Measurements from ENCODE around the gene SGTA. TPM values are rescaled to one million over a fixed set of nuclear protein-coding genes. Genes with fewer than 3 reads are reported as not detected.

Gene SGTA
- total RNA-seq, 4 donors from 2014 or later: 32.7 to 50.4 (median 36.7) TPM

DNA sequence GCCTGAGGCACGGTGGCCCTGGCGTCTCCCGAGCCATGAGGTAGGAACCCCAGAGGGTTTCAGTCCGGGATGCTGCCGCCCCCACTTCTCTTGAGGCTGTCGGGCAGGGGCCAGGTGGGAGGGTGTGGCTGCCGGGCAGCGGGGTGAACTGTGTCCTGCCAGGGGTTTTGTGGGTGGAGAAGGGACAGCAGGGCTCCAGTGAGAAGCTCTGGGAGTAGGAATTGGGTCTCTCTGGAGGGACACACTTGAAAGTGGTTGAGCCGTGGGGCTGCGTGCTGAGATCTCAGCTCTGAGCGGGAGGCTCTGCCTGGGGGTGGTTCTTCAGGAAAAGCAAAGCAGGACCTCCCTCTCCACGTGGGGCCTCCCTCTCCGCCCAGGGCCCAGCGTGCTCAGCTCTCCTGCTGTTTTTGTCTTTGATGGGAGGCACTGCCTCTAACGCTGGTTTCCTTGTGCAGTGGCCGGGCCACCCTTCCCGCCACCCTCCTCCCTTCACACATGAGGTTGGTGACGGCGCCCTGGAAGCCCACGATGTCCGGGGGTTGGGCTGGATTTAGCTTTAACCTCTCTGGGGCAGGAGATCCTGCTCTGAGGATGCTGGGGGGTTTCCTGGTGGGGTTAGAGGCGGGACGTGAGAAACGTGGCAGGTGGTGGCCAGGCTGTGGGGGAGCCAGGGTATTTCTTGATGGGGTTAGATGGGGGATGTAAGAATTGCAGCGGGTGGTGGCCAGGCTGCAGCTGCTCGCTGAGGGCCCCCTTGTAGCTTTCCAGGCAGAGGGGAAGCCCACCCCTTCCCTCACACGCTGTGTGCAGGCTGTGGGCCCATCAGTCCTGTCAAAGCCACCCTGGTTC lies 21.3 kb upstream of the SGTA start:
- DNase-seq (ENCODE audit: low spot score) (no peak), ATAC-seq (ENCODE audit: low FRiP score) (no peak)
- TF ChIP-seq, protein P1, sequence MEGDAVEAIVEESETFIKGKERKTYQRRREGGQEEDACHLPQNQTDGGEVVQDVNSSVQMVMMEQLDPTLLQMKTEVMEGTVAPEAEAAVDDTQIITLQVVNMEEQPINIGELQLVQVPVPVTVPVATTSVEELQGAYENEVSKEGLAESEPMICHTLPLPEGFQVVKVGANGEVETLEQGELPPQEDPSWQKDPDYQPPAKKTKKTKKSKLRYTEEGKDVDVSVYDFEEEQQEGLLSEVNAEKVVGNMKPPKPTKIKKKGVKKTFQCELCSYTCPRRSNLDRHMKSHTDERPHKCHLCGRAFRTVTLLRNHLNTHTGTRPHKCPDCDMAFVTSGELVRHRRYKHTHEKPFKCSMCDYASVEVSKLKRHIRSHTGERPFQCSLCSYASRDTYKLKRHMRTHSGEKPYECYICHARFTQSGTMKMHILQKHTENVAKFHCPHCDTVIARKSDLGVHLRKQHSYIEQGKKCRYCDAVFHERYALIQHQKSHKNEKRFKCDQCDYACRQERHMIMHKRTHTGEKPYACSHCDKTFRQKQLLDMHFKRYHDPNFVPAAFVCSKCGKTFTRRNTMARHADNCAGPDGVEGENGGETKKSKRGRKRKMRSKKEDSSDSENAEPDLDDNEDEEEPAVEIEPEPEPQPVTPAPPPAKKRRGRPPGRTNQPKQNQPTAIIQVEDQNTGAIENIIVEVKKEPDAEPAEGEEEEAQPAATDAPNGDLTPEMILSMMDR (IDR thresholded peaks at IDR 0.05): no peak

DNA sequence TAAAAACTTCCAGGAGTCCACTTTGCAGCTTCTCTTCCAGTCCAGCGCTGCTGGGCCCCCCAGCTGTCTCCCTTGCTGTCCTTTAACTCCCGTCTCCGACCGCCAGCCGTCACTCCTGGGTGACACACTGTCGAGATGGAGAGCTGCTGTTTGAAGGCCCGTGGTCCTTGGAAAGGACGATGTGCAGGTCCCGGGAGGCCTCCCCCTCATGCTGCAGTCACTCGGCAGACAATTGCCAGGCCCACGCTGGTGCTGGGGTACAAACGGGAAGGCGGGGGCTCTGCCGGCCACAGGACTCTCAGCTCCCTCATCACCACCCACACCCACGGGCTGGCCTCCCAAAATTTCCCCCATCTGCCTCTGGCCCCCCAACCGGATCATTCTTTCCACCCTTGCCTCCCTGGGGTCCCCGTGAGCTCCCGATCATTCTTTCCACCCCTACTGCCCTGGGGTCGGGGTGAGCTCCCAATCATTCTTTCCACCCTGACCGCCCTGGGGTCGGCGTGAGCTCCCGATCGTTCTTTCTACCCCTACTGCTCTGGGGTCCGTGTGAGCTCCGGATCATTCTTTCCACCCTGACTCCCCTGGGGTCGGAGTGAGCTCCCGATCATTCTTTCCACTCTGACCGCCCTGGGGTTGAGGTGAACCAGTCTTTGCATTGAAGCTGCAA lies 20.5 kb upstream of the SGTA start:
- DNase-seq (ENCODE audit: low spot score): no peak
- no peak for ATAC-seq (ENCODE audit: low FRiP score)
- TF ChIP-seq, protein P1 (IDR thresholded peaks at IDR 0.05): no peak

DNA sequence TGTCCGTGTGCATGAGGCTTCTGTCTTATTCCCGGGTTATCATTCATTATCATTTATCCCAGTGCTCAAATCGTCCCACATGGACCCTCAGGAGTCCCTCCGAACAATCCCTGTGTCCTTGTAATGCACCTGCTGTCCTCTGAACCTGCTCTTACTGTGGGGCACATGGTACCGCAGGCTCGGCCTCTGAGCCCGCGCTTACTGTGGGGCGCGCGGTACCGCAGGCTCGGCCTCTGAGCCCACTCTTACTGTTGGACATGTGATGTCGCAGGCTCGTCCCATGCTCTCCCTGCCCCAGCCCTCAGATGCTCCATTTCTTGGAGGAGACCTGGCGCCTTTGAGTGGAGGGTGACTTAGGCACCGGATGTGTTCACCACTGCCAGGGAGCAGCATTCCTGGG lies 19.8 kb upstream of the SGTA start:
- ATAC-seq (ENCODE audit: low FRiP score): no peak
- no peak for DNase-seq (ENCODE audit: low spot score)
- TF ChIP-seq, protein P1 (IDR thresholded peaks at IDR 0.05): no peak

DNA sequence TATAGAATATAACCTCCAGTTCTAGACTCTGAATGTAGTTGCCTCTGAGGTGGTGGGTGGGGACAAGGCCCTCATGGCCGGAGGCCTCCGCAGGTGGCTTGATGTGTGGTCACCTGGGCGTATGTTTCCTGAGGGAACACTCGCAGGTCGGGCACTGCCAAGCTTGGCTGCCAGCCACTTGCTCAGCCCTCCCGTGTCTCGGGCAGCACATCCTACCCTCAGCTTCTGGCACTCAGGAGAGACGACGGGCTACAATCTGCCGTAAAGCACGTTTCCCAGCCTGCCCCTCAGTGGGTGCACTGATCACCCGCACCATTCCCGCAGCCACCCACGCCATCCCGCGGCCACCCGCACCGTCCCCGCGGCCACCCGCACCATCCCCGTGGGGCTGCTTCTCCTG lies 17.4 kb upstream of the SGTA start:
- DNase-seq (ENCODE audit: low spot score) (no peak), ATAC-seq (ENCODE audit: low FRiP score) (no peak)
- TF ChIP-seq, protein P1 (IDR thresholded peaks at IDR 0.05): no peak

DNA sequence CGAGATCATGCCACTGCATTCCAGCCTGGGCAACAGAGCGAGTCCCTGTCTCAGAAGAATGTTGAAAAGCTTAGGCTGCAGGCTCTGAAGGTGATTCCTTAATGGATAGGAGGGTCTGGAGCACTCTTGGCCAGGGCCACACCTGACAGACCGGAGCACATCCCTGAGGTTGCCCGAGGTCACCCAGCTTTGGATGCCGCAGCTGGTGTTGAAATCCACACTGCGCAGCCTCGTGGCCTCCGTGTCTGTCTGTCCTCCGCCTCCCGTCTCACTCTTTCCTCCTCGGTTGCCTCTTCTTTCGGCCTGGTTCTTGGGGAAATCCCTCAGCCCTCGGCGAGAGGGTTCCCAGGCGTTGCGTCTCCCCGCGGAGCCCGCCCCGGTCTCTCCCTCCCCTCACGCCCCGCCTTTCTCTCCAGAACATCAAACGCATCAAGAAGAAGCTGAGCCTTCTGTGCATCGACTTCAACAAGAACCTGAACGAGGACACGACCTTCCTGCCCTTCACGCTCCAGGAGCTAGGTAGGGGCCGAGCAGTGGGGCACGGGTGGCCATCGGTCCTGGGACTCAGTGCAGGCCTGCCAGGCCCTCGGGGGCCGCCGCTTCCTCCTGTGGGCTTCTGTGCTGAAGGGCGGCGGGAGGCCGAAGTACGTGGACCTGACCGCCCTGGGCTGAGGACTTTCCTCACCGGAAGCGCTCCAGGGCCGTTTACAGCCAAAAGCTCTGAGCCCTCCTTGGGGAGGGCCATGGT lies 16.4 kb upstream of the SGTA start:
- TF ChIP-seq, protein P1 (IDR thresholded peaks at IDR 0.05): no peak
- DNase-seq (ENCODE audit: low spot score): no peak
- no peak for ATAC-seq (ENCODE audit: low FRiP score)

DNA sequence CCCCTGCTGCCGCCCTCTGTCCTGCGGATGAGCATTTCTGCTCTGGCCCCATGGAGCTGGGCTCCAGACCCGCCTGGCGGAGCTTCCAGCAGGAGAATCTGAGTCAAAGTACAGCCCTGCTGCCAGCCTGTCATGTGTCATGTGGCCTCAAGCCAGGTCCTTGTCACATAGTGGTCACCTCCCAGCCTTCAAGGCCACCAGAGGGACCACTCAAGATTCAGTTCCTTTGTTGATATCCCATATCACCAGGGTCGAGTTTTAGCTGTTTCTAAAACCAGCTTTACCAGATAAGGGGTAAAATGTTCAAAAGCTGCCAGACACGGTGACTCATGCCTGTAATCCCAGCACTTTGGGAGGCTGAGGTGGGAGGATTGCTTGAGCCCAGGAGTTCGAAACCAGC lies 15.7 kb upstream of the SGTA start:
- no peak for DNase-seq (ENCODE audit: low spot score)
- TF ChIP-seq, protein P1 (IDR thresholded peaks at IDR 0.05): no peak
- ATAC-seq (ENCODE audit: low FRiP score): no peak
